HepG2 (cell line): ENCODE measurements around the gene BCL6. TPM values are rescaled to one million over a fixed set of nuclear protein-coding genes. Genes with fewer than 3 reads are reported as not detected.

ENCODE experiments used
- CAMTA2 ChIP-seq: sonication (generic); formaldehyde crosslinking; IDR thresholded peaks from 2 replicates; pipeline ENCODE4 v1.4.0; 2020; ENCODE audit warnings: mild to moderate bottlenecking, missing genetic modification reagents, borderline replicate concordance
- FOXM1 ChIP-seq: sonication (generic); formaldehyde crosslinking; IDR thresholded peaks from 2 replicates; pipeline ENCODE4 v1.5.0; 2020; ENCODE audit warnings: missing genetic modification reagents
- GATAD2A ChIP-seq: IDR thresholded peaks from 2 replicates; pipeline ENCODE4 v1.6.1; 2016
- GRHL1 ChIP-seq: sonication (generic); formaldehyde crosslinking; conservative IDR thresholded peaks from 2 replicates; pipeline ENCODE4 v1.8.0; 2022; ENCODE audit warnings: missing genetic modification reagents
- KAT8 ChIP-seq: IDR thresholded peaks from 2 replicates; pipeline ENCODE4 v1.6.1; 2016; ENCODE audit warnings: missing genetic modification reagents, missing compliant biosample characterization
- RERE ChIP-seq: IDR thresholded peaks from 2 replicates; pipeline ENCODE4 v1.6.1; 2016; ENCODE audit warnings: low read depth, missing genetic modification reagents, missing compliant biosample characterization
- RNF219 ChIP-seq: sonication (generic); formaldehyde crosslinking; IDR thresholded peaks from 2 replicates; pipeline ENCODE4 v1.5.0; 2020; ENCODE audit warnings: mild to moderate bottlenecking, missing genetic modification reagents
- SOX13 ChIP-seq, 3 experiments: fragments of 450-650 bp in 1 of 3; sonication (generic) in 1 of 3; formaldehyde crosslinking in 1 of 3; IDR thresholded peaks in 2 of 3; conservative IDR thresholded peaks in 1 of 3; 2 replicates each; pipeline versions ENCODE4 v1.5.0 to v1.6.1; 2016 to 2020; ENCODE audit warnings: antibody characterized with exemption in 1 of 3, mild to moderate bottlenecking in 1 of 3, missing compliant biosample characterization in 1 of 3, missing genetic modification reagents in 1 of 3, moderate library complexity in 1 of 3
- TMF1 ChIP-seq: sonication (generic); formaldehyde crosslinking; IDR thresholded peaks from 2 replicates; pipeline ENCODE4 v1.8.1; 2022; ENCODE audit warnings: low read depth, missing genetic modification reagents
- ZNF121 ChIP-seq: sonication (generic); formaldehyde crosslinking; IDR thresholded peaks from 2 replicates; pipeline ENCODE4 v1.5.0; 2020; ENCODE audit warnings: mild to moderate bottlenecking, missing genetic modification reagents
- ZNF24 ChIP-seq: fragments of 450-650 bp; IDR thresholded peaks from 2 replicates; pipeline ENCODE4 v1.6.1; 2017; ENCODE audit warnings: antibody characterized with exemption, mild to moderate bottlenecking
- ZNF329 ChIP-seq: sonication (generic); formaldehyde crosslinking; IDR thresholded peaks from 2 replicates; pipeline ENCODE4 v1.9.0; 2021; ENCODE audit warnings: low read depth, mild to moderate bottlenecking, missing genetic modification reagents
- ZNF530 ChIP-seq: sonication (generic); formaldehyde crosslinking; IDR thresholded peaks from 2 replicates; pipeline ENCODE4 v1.5.0; 2020; ENCODE audit warnings: low read depth, mild to moderate bottlenecking, missing genetic modification reagents
- ZNF549 ChIP-seq: sonication (generic); formaldehyde crosslinking; IDR thresholded peaks from 2 replicates; pipeline ENCODE4 v1.5.0; 2020; ENCODE audit warnings: missing genetic modification reagents
- ZNF652 ChIP-seq: IDR thresholded peaks from 2 replicates; pipeline ENCODE4 v1.6.1; 2016; ENCODE audit warnings: low read depth, borderline replicate concordance
- ZUFSP ChIP-seq: sonication (generic); formaldehyde crosslinking; IDR thresholded peaks from 2 replicates; pipeline ENCODE4 v1.9.0; 2021; ENCODE audit warnings: missing genetic modification reagents, mild to moderate bottlenecking, borderline replicate concordance
- polyA plus RNA-seq, 8 experiments: library from polyadenylated mRNA; depleted of rRNA in 3 of 8; stranded (reverse) in 7 of 8; unstranded in 1 of 8; fragments of >200 nt; fragmentation: Illumina TruSeq in 4 of 8; extraction: Trizol in 4 of 8; gene quantifications; 2 replicates each; pipeline versions ENCODE4 v1.2.1 to v1.2.3, GENCODE V29; 2011 to 2016; ENCODE audit warnings: low read depth in 4 of 8, missing spikeins in 1 of 8, mixed read lengths in 1 of 8; ENCODE audit not compliant: insufficient read depth in 1 of 8
- total RNA-seq, 5 experiments: library from RNA; depleted of rRNA; stranded (reverse); fragments of >200 nt; fragmentation: Illumina TruSeq; extraction: Trizol; gene quantifications; 2 replicates each; pipeline ENCODE4 v1.2.3, GENCODE V29; 2016; ENCODE audit warnings: low read depth in 1 of 5

The BCL6 gene
- total and polyA plus RNA-seq, 2 of the 13 experiments (the other 11 are each of a cell fraction or from before 2014, with no cell fraction given), result 21.2 to 53.7 TPM

DNA sequence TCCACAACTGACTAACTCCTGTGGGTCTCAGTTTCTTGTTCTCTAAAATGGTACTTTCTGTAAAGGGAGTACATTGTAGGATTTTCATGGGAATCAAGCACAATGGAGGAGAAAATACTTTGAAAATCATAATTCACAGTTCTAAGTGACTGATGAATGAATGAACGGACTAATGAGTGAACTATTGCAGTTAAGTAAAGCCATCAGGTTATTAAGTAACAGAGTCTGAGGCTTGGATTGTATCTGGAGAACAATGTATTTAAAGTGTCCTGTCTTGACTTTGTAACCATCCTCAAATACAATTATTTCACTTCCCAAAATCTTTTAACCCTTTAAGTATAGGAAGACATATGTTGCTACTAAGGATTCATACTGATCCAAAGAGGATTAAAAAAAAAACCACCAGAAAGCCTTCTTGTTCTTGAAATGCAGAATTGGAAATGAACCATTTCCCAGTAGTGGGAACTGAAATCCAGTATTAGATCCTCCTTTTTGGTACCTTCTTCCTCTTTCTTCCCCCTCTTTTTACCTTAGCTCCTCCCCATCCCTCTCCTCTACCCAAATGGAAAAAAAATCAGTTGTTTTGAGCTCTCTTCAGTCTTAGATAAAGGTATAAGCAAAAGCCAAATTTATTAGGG lies 13.2 kb upstream of the BCL6 start (continued):
- TF ChIP-seq SOX13 (IDR thresholded peaks at IDR 0.05), result no peak
- TF ChIP-seq SOX13 (CRISPR knock-in tag; conservative IDR thresholded peaks at IDR 0.05 in 1 of 2, IDR thresholded peaks at IDR 0.05 in 1 of 2), result peak in 1 of 2 experiments; percentile 49; a peak in 1 of 4 replicates
- no peak for TF ChIP-seq TMF1 (CRISPR knock-in tag)
- 0 out of 2 replicates have a peak, but pooled peaks have one; percentile 24 for TF ChIP-seq ZNF24
- no peak for TF ChIP-seq KAT8 (CRISPR knock-in tag)
- TF ChIP-seq CAMTA2 (CRISPR knock-in tag), result no peak
- no peak for TF ChIP-seq ZNF549
- no peak for TF ChIP-seq GATAD2A (CRISPR knock-in tag)
- TF ChIP-seq GRHL1 (CRISPR knock-in tag), result no peak
- no peak for TF ChIP-seq ZNF121 (CRISPR knock-in tag)
- TF ChIP-seq ZNF652, result peak; percentile 81
- TF ChIP-seq ZNF530 (CRISPR knock-in tag), result no peak
- TF ChIP-seq ZUFSP (CRISPR knock-in tag), result no peak
- TF ChIP-seq ZNF329 (CRISPR knock-in tag), result no peak
- TF ChIP-seq RNF219 (CRISPR knock-in tag), result no peak
- TF ChIP-seq FOXM1 (CRISPR knock-in tag), result no peak
- no peak for TF ChIP-seq RERE (CRISPR knock-in tag)
